ENCODE results near the gene PSORS1C1. TPM values are rescaled to one million over a fixed set of nuclear protein-coding genes. Genes with fewer than 3 reads are reported as not detected.

Gene PSORS1C1
- polyA plus RNA-seq, 1 of the 3 experiments (the other 2 are of a cell fraction): 3.1 TPM

GRCh38 chr6:31074401-31074800 is 40.2 kb upstream of the PSORS1C1 start:
- Histone ChIP-seq H3K27ac (ENCODE audit: low read depth in 2 of 2, low read length in 1 of 2) (no peak overlapping the region), H3K79me2 (ENCODE audit: insufficient read depth) (no peaks in the 10 kb centered on the region), H3K4me2 (no peak overlapping the region), H2AFZ (ENCODE audit: low read depth) (0 out of 2 replicates have a peak overlapping the region, but pooled peaks have one; percentile 32), H3K9ac (no peak overlapping the region), H3K27me3 (ENCODE audit: insufficient read depth) (no peaks in the 10 kb centered on the region), H4K20me1 (ENCODE audit: insufficient read depth) (no peaks in the 10 kb centered on the region), H3K36me3 (replicated peaks in 1 of 2; ENCODE audit: control insufficient read depth in 1 of 2, insufficient read depth in 2 of 2, low read length in 1 of 2) (no peaks in the 10 kb centered on the region), H3K9me2 (no peaks in the 10 kb centered on the region), H3K9me3 (no peaks in the 10 kb centered on the region), H3K4me3 (ENCODE audit: low read depth in 2 of 2, low read length in 1 of 2) (no peak overlapping the region), H3F3A (replicated peaks; ENCODE audit: insufficient read depth) (peaks cover 17% of the 10 kb centered on the region), H3K4me1 (ENCODE audit: control insufficient read depth in 1 of 2, insufficient read depth in 2 of 2, low read depth in 1 of 2, low read length in 1 of 2) (peaks cover 6 to 10% of the 10 kb centered on the region in 2 experiments; a peak in 3 of 4 replicates)
- no peak for DNase-seq
- CTCF ChIA-PET: interaction anchor here (1.4 to 2.6 kb wide), 2 partner anchors 13 kb away, joined by 4 to 13 read pairs; no protein-coding TSS in a partner anchor
- POLR2A ChIA-PET: no interaction called here
- WGBS (ENCODE audit: low lambda C conversion rate): 88% methylated on average over 4 of the region's 4 CpGs
- TF ChIP-seq CHD2 (IDR thresholded peaks at IDR 0.05; ENCODE audit: low read length, partially characterized antibody): no peak
- TF ChIP-seq RXRA (IDR thresholded peaks at IDR 0.05; ENCODE audit: borderline replicate concordance, low read depth): no peak
- TF ChIP-seq IRF3 (IDR thresholded peaks at IDR 0.05; ENCODE audit: low read depth, low read length): no peak
- TF ChIP-seq MEF2A (IDR thresholded peaks at IDR 0.05; ENCODE audit: borderline replicate concordance, low read depth): no peak
- no peak for TF ChIP-seq POLR2AphosphoS5 (IDR thresholded peaks at IDR 0.05; ENCODE audit: low read depth, low read length)
- TF ChIP-seq EP300 (IDR thresholded peaks at IDR 0.05; ENCODE audit: borderline replicate concordance in 1 of 2, low read depth in 1 of 2, low read length in 1 of 2): no peak
- no peak for TF ChIP-seq FOSL2 (IDR thresholded peaks at IDR 0.05; ENCODE audit: borderline replicate concordance, low read depth)
- TF ChIP-seq YY1 (IDR thresholded peaks at IDR 0.05; ENCODE audit: low read depth): no peak
- TF ChIP-seq GATA2 (CRISPR knock-in tag; IDR thresholded peaks at IDR 0.05): no peak
- no peak for TF ChIP-seq ELF1 (IDR thresholded peaks at IDR 0.05)
- TF ChIP-seq FOXJ3 (CRISPR knock-in tag; IDR thresholded peaks at IDR 0.05): no peak
- TF ChIP-seq FOXM1 (IDR thresholded peaks at IDR 0.05; ENCODE audit: low read depth): no peak
- no peak for TF ChIP-seq JUND (IDR thresholded peaks at IDR 0.05)
- TF ChIP-seq MAX (IDR thresholded peaks at IDR 0.05; ENCODE audit: low read depth): no peak
- no peak for TF ChIP-seq GABPA (IDR thresholded peaks at IDR 0.05; ENCODE audit: low read depth)
- TF ChIP-seq CTCF (IDR thresholded peaks at IDR 0.05): no peak
- TF ChIP-seq RAD21 (IDR thresholded peaks at IDR 0.05; ENCODE audit: low read length): no peak
- no peak for TF ChIP-seq USF1 (IDR thresholded peaks at IDR 0.05; ENCODE audit: borderline replicate concordance, low read depth)
